Measurements from ENCODE around the gene DCST2.

- TF ChIP-seq CTCF (IDR thresholded peaks at IDR 0.05; ENCODE audit: low read depth, low read length) (no peak), EZH2phosphoT487 (IDR thresholded peaks at IDR 0.05; ENCODE audit: low read depth) (no peak)
Measured at GRCh38 chr1:155082301-155083051, 48.9 kb upstream of the DCST2 start.
